D721Med (cell line): ENCODE results near the gene SQSTM1.

Experiments
- DNase-seq: peaks from one replicate; pipeline ENCODE4 v3.0.0; 2011; ENCODE audit warnings: low spot score; ENCODE audit not compliant: insufficient read length
- FAIRE-seq: peaks from 2 replicates; lab custom pipeline; 2011; peaks lifted over from hg19 to GRCh38; lab: Jason Lieb, UNC
- TF ChIP-seq, protein P1 (sequence below): IDR thresholded peaks from 2 replicates; pipeline ENCODE4 v1.5.1; 2012; ENCODE audit warnings: mild to moderate bottlenecking, control low read depth; ENCODE audit not compliant: insufficient read depth; ENCODE audit errors: missing control alignments

SQSTM1 gene

GRCh38 chr5:179879003-179879689 is 58.4 kb downstream of the SQSTM1 start:
- TF ChIP-seq, protein P1, sequence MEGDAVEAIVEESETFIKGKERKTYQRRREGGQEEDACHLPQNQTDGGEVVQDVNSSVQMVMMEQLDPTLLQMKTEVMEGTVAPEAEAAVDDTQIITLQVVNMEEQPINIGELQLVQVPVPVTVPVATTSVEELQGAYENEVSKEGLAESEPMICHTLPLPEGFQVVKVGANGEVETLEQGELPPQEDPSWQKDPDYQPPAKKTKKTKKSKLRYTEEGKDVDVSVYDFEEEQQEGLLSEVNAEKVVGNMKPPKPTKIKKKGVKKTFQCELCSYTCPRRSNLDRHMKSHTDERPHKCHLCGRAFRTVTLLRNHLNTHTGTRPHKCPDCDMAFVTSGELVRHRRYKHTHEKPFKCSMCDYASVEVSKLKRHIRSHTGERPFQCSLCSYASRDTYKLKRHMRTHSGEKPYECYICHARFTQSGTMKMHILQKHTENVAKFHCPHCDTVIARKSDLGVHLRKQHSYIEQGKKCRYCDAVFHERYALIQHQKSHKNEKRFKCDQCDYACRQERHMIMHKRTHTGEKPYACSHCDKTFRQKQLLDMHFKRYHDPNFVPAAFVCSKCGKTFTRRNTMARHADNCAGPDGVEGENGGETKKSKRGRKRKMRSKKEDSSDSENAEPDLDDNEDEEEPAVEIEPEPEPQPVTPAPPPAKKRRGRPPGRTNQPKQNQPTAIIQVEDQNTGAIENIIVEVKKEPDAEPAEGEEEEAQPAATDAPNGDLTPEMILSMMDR = no peak
- DNase-seq (peak; percentile 7), FAIRE-seq (no peak)

DNA sequence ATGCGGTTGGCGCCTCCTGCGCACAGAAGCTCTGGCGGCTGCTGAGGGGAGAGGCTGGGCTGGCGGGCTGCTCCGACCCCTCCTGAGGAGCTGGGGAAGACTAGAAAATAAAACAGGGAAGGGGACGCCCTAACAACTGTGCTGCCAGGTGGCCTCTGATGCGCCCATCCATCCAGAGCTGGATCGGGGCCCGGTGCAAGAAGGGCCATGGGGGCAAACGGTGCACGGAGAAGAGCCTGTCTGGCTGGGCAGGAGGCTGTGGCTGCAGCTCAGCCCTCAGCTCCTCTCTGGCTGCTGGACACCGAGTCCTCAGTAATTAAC is 58.9 kb downstream of the SQSTM1 start:
- DNase-seq = peak; percentile 7
- TF ChIP-seq, protein P1 = no peak
- no peak for FAIRE-seq

GRCh38 chr5:179880066-179880650 is 59.5 kb downstream of the SQSTM1 start:
- TF ChIP-seq, protein P1 = no peak
- DNase-seq (no peak), FAIRE-seq (no peak)

- no peak for DNase-seq
- FAIRE-seq = no peak
- TF ChIP-seq, protein P1 = no peak
Measured at GRCh38 chr5:179880848-179881590, 60.3 kb downstream of the SQSTM1 start.

DNA sequence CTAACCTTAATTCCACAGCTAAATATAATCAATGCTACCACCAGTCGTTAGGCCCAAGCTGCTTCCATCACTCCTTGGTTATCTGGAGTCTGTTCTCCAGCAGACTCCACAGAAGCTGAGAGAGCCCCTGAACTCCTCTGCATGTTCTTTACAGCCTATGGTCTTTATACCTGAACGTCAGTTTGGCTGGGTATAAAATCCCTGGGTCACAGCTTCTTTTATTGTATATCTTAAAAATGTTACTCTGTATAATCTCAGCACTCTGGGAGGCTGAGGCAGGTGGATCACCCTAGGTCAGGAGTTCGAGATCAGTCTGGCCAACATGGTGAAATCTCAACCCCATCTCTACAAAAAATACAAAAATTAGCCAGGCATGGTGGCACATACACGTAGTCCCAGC is 61.6 kb downstream of the SQSTM1 start:
- FAIRE-seq (no peak), DNase-seq (no peak)
- TF ChIP-seq, protein P1 = no peak

- TF ChIP-seq, protein P1 = no peak
- DNase-seq (no peak), FAIRE-seq (no peak)
Measured at GRCh38 chr5:179883163-179883562, 62.5 kb downstream of the SQSTM1 start.
